Kidney (tissue), 14 donors: ENCODE data around the gene RNU7-1. TPM values are rescaled to one million over a fixed set of nuclear protein-coding genes. Genes with fewer than 3 reads are reported as not detected.

ENCODE experiments used
- DNase-seq, 5 donors: peaks; one replicate each; pipeline ENCODE4 v3.0.0-alpha.2; 2013 to 2020
- FAIRE-seq: peaks from 2 replicates; lab custom pipeline; 2012; peaks lifted over from hg19 to GRCh38; lab: Jason Lieb, UNC
- H3K27ac ChIP-seq, 2 donors: one replicate each; pipeline ENCODE4 v1.7.0; 2013; ENCODE audit warnings: low read depth in 2 of 2, low read length in 2 of 2, inconsistent platforms in 1 of 2
- H3K27me3 ChIP-seq: one replicate; pipeline ENCODE4 v1.7.1; 2013; ENCODE audit warnings: low read length, inconsistent platforms; ENCODE audit not compliant: control insufficient read depth, insufficient read depth
- H3K36me3 ChIP-seq, 3 donors: one replicate each; pipeline versions ENCODE4 v1.7.0 to v1.7.1; 2013; ENCODE audit warnings: low read length in 3 of 3, control low read depth in 1 of 3, inconsistent platforms in 1 of 3; ENCODE audit not compliant: insufficient read depth in 3 of 3, control insufficient read depth in 2 of 3
- H3K4me1 ChIP-seq, 3 donors: one replicate each; pipeline versions ENCODE4 v1.7.0 to v1.7.1; 2013; ENCODE audit warnings: low read length in 3 of 3, inconsistent platforms in 1 of 3, low read depth in 1 of 3; ENCODE audit not compliant: control insufficient read depth in 2 of 3, insufficient read depth in 2 of 3
- H3K4me3 ChIP-seq, 3 donors: one replicate each; pipeline versions ENCODE4 v1.7.0 to v1.8.1; 2013; ENCODE audit warnings: low read length in 3 of 3, control low read depth in 1 of 3, inconsistent platforms in 1 of 3
- H3K9ac ChIP-seq, 3 donors: one replicate each; pipeline versions ENCODE4 v1.7.0 to v1.7.1; 2013; ENCODE audit warnings: low read length in 3 of 3, control low read depth in 1 of 3, inconsistent platforms in 1 of 3
- H3K9me3 ChIP-seq, 3 donors: one replicate each; pipeline versions ENCODE4 v1.7.0 to v1.7.1; 2013; ENCODE audit warnings: low read length in 3 of 3, control low read depth in 1 of 3, inconsistent platforms in 1 of 3; ENCODE audit not compliant: control insufficient read depth in 2 of 3, insufficient read depth in 1 of 3
- intact Hi-C: fragments of 100-400 bp; cut with DNase I; formaldehyde crosslinking; loops from one replicate; pipeline ENCODE4 v1.11.1; 2022
- polyA plus RNA-seq: library from polyadenylated mRNA; stranded (reverse); fragments of 350-450 nt; fragmentation: Illumina TruSeq; extraction: RNeasy Lipid Tissue Mini Kit (QIAGEN cat#74804); gene quantifications from one replicate; pipeline ENCODE4 v1.2.3, GENCODE V29; 2014; ENCODE audit warnings: low read depth, low replicate concordance; ENCODE audit not compliant: insufficient read depth
- total RNA-seq: library from RNA; stranded (reverse); fragmentation: NEBNext Ultra II Directional; extraction: Animal tissue kit (Norgen Biotek cat#: 25700); gene quantifications from one replicate; pipeline ENCODE4 v1.2.1, GENCODE V29; 2021
- TF ChIP-seq, protein P1 (sequence below): IDR thresholded peaks from 3 replicates; pipeline ENCODE4 v1.5.1; 2012; ENCODE audit warnings: mild to moderate bottlenecking, moderate library complexity, borderline replicate concordance; ENCODE audit not compliant: insufficient read depth; ENCODE audit errors: extremely low read depth
- donor health status: control.
- donor health status: control.
- donor health status: control.
- donor health status: control.
- donor health status: control.
- donor health status: DM: yes; HTN: yes; CAD: no.
- donor health status: Normal renal cell carcinoma (clear cell type).

The RNU7-1 gene
- total and polyA plus RNA-seq, 2 donors from 2014 or later: not detected

DNA sequence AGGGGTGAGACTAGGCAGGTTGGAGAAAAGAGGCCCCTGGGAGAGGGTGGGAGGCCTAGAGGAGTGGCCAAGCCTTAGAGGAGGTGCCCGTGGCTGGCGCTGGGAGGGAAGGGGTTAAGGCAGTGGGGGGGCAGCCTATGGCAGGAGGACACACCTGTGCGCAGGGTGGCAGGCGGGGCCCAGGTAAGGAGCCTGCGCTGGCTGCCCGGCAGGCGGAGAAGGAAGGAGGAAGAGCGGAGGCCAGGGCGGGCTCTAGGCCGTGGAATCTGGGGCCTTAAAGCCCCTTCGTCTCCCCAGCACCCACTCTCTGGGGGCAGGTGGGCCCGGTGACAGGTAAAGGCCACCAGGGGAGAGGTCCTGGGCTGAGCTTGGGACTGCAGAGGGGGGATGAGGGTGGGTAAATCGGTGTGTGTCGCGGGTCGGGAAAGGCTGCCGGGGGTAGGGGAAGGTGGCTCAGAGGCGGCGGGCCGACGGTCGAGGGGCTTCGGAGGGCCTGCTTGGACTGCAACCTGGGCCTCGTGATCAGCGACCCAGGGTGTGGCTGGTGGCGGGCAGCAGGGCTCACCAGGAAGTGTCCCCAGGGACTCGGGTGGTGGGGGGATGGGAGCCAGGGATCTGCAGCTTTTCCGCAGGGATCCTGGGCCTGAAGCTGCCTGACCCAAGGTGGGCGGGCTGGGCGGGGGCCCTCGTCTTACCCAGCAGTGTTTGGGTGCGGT, 19.6 kb downstream of the RNU7-1 start:
- peak overlapping the region; percentile 71 to 80 for H3K27ac ChIP-seq
- intact Hi-C loops: no loop called here
- H3K27me3 ChIP-seq: no peaks in the 10 kb centered on the region
- DNase-seq (peak; percentile 74 to 90 (median 77)), FAIRE-seq (no peak)
- peak overlapping the region in 1 of 3 donors; percentile 58 for H3K9ac ChIP-seq
- no peaks in the 10 kb centered on the region for H3K9me3 ChIP-seq
- peaks cover 0 to 26% (median 13%) of the 10 kb centered on the region in 3 donors for H3K4me1 ChIP-seq
- H3K36me3 ChIP-seq: peaks cover 4 to 30% (median 21%) of the 10 kb centered on the region in 3 donors
- TF ChIP-seq, protein P1, sequence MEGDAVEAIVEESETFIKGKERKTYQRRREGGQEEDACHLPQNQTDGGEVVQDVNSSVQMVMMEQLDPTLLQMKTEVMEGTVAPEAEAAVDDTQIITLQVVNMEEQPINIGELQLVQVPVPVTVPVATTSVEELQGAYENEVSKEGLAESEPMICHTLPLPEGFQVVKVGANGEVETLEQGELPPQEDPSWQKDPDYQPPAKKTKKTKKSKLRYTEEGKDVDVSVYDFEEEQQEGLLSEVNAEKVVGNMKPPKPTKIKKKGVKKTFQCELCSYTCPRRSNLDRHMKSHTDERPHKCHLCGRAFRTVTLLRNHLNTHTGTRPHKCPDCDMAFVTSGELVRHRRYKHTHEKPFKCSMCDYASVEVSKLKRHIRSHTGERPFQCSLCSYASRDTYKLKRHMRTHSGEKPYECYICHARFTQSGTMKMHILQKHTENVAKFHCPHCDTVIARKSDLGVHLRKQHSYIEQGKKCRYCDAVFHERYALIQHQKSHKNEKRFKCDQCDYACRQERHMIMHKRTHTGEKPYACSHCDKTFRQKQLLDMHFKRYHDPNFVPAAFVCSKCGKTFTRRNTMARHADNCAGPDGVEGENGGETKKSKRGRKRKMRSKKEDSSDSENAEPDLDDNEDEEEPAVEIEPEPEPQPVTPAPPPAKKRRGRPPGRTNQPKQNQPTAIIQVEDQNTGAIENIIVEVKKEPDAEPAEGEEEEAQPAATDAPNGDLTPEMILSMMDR: no peak
- H3K4me3 ChIP-seq: peak overlapping the region in 2 of 3 donors; percentile 11 to 44

DNA sequence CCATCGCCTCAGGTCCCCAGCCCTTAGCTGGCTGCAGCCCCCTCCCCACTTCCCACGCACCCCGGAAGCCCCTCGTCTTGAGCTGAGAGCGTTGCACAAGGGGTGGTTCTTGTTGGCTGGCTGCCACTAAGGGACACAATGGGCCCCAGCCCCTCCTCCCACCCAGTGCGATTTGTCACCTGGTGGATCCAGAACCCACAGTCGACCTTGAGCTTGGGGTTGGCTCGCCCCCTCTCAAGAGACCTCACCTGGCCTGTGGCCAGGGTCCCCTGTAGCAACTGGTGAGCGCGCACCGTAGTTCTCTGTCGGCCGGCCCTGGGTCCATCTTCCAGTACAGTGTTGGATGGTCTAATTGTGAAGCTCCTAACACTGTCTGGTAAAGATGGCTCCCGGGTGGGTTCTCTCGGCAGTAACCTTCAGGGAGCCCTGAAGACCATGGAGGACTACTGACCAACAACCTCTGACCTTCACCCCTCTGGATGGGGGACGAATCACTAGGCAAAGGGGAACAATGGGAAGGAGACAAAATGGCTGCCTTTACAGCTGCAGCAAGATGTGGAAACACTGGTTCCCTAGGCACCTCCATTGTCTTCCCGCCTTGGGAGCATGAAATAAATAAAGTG, 20.3 kb downstream of the RNU7-1 start:
- Histone ChIP-seq H3K9ac (peak overlapping the region in 1 of 3 donors; percentile 77), H3K9me3 (no peaks in the 10 kb centered on the region), H3K27me3 (no peaks in the 10 kb centered on the region), H3K4me1 (peaks cover 0 to 28% (median 13%) of the 10 kb centered on the region in 3 donors), H3K27ac (peak overlapping the region; percentile 9 to 57), H3K36me3 (peaks cover 7 to 37% (median 27%) of the 10 kb centered on the region in 3 donors), H3K4me3 (peak overlapping the region; percentile 11 to 46 (median 25))
- TF ChIP-seq, protein P1: no peak
- intact Hi-C loops: no loop called here
- FAIRE-seq (no peak), DNase-seq (peak in 1 of 5 donors; percentile 63)

DNA sequence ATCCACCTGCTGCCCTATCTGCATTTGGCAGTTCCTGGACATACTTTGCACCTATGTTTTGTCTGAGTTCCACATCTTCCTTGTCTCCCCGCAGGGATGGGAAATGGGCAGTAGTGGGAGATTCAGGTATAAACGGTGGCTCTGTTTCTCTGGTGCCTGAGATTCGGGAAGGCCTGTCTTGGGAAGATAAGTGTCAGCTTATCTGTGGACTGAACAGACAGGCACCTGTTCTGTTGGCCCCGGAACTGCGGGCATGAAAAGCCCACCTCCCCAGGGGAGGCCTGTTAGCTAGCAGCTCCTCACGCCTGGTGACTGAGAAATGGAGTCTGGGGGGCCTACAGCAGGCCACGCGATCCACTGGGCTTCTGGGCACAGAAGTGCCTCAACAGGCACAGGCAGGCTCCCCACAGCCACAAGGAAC, 21.0 kb downstream of the RNU7-1 start:
- Histone ChIP-seq H3K27ac (peak overlapping the region; percentile 58 to 82), H3K9me3 (no peaks in the 10 kb centered on the region), H3K4me3 (peak overlapping the region in 1 of 3 donors; percentile 46), H3K4me1 (peaks cover 4 to 32% (median 13%) of the 10 kb centered on the region in 3 donors), H3K27me3 (no peaks in the 10 kb centered on the region), H3K9ac (peak overlapping the region in 1 of 3 donors; percentile 77), H3K36me3 (peaks cover 7 to 42% (median 27%) of the 10 kb centered on the region in 3 donors)
- intact Hi-C loops: no loop called here
- TF ChIP-seq, protein P1: no peak
- no peak for DNase-seq
- no peak for FAIRE-seq
